HG03520 (cell line): ENCODE results near the gene CD99L2.
A peak's percentile ranks its signal among the peaks of the same experiment; 100 is the strongest.

Experiments used
- ATAC-seq: cut with Tn5 transposase; IDR thresholded peaks from one replicate; pipeline ENCODE4 v1.9.1; 2021; ENCODE audit warnings: mild to moderate bottlenecking, moderate library complexity; ENCODE audit not compliant: unreplicated experiment

Gene CD99L2, protein sequence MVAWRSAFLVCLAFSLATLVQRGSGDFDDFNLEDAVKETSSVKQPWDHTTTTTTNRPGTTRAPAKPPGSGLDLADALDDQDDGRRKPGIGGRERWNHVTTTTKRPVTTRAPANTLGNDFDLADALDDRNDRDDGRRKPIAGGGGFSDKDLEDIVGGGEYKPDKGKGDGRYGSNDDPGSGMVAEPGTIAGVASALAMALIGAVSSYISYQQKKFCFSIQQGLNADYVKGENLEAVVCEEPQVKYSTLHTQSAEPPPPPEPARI

GRCh38 chrX:150898343-150899190 is at the start of gene CD99L2:
Gene CD99L2, minus strand, starts transcription at chrX:150898668. Its CDS starts 80 bp downstream, at chrX:150898588.
- peak; percentile 88 for ATAC-seq

DNA sequence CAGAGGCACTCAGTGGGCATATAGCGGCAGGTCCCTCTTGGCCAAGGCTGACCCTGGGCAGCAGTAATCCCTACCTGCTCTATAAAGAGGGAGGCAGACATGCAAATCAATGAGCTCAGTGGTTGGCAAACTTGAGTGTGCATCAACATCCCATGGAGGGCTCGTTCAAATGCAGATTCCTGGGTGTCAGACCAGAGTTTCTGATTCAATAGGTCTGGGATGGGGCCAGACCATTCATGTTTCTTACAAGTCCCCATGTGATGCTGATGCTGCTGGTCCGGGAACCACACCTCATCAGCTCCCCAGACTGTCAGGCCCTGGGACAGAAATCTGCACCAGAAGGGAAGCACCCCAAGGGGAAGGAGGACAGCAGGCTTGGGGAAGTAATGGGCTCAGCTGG is 45.8 kb upstream of the CD99L2 start:
- no peak for ATAC-seq

GRCh38 chrX:150942942-150943594 is 44.6 kb upstream of the CD99L2 start:
- ATAC-seq, result no peak

GRCh38 chrX:150941580-150941979 is 43.1 kb upstream of the CD99L2 start:
- no peak for ATAC-seq

GRCh38 chrX:150940844-150941495 is 42.5 kb upstream of the CD99L2 start:
- no peak for ATAC-seq

GRCh38 chrX:150936556-150936955 is 38.1 kb upstream of the CD99L2 start:
- no peak for ATAC-seq

GRCh38 chrX:150935467-150935866 is 37.0 kb upstream of the CD99L2 start:
- no peak for ATAC-seq

DNA sequence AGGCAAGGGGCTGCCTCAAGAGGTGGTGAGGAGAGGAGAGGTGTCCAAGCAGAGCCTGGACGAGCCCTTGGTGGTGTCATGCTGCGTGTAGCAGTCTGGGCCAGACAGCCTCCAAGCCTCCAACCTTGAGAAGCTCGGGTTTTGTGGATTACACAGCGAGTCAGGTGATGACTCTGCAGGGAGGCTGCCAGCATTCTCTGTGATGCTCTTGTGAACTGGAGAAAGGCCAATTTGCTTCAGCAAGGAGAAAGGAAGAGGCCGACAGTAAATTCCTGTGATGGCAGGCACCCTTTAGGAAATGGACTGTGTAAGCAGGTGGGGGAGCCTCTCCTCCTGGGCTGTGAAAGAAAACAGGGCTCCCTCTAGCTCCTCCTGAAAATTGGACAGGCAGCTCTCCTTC is 36.0 kb upstream of the CD99L2 start:
- ATAC-seq, result no peak

- no peak for ATAC-seq
These were observed 35.5 kb upstream of the CD99L2 start for GRCh38 chrX:150933945-150934350.

- ATAC-seq, result no peak
These were observed 30.6 kb upstream of the CD99L2 start for GRCh38 chrX:150929058-150929457.

DNA sequence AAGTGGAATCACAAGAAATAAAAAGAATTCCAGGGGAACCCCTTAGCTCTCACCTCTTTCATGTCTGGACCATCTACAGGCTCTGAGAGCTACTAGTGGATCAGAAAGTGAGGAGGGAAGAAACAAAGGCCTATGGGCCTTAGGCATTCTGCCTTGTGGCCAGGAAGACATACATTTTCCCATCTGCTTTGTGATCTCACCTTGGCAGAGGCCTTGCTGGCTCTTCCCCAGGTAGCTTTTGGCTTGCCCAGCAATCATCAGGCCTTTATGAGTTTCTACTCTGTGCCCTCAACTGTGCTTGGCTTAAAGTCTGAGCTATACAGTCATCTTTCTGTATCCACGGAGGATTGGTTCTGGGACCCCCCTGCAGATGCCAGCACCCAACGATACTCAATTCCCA is 28.3 kb upstream of the CD99L2 start:
- ATAC-seq, result no peak

DNA sequence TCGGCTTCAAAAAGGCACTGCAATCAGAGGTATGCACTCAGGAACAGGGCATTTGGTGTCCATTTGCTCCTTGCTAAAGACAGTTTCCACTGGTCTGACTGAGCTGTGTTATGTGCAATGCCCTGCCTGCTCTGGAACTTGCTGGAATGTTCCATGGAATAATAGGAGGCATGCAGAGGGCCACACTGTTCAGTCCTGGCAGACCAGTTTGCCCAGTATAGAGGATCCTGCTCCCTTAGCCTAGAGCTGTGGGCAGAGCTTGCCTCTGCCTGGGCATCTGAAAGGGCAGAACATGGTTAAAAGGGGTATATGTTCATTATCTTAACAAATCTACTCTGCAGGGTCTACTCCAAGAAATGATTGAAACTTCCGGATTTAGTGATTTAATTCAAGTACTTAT is 27.8 kb upstream of the CD99L2 start:
- ATAC-seq, result no peak

DNA sequence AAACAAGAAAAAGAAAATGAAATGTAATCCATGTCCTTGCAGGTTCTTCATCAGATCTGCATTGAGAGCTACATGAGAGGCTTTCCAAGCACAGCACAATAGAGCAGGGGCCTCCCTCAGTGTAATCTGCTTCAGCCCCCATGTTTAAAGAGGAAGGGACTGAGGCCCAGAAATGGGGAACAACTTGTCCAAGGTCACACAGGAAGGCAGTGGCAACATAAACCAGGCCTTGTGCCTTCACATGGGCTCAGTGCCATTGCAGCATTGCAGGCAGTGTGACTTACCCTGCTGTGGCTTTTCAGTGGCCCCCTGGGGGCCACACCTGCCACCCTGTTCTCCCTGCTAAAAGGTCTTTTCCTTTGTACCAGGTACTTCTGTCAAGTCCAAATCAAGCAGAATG is 20.9 kb upstream of the CD99L2 start:
- no peak for ATAC-seq

DNA sequence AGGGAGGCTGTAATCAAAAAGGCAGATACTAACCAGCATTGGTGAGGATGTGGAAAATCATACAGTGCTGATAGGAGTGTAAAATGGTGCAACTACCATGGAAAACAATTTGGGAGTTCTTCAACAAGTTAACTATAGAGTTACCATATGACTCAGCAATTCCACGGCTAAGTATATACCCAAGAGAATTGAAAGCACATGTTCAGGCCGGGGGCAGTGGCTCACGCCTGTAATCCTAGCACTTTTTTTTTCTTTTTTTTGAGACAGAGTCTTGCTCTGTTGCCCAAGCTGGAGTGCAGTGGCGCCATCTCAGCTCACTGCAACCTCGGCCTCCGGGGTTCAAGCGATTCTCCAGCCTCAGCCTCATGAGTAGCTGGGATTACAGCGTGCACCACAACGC is 15.0 kb upstream of the CD99L2 start:
- no peak for ATAC-seq

- ATAC-seq, result no peak
These were observed 9.0 kb upstream of the CD99L2 start for GRCh38 chrX:150907474-150907873.

DNA sequence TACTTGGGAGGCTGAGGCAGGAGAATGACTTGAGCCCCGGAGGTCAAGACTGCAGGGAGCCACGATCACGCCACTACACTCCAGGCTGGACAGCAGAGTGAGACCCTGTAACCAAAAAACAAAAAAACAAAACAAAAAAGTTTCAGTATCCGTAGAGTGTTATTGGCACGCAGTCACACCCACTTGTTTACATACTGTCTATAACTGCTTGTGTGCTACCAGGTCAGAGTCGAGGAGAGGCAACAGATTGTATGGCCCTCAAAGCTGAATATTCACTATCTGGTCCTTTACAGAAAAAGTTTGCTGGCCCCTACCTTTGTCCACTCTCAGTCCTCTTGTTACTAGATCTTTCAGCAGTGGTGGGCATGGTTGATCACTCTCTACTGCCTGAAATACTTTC is 8.2 kb upstream of the CD99L2 start:
- ATAC-seq, result no peak

DNA sequence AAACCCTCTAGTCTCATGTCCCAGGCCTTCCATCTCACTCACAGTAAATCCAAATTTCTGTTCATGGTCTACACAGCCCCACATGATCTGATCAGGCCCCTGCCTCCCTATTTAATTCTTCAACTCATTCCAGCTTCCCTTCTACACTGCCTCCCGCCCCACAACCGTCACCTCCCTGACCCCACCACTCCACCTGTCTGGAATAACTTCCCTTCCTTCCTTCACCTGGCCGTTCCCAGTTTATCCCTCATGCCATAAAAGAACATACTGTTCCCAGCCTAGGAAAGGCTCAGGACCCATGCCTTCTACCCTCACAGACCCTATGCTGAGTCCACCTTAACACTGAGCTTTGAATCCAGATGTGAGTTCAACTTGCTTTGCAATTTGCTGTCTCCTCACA is 6.8 kb upstream of the CD99L2 start:
- ATAC-seq, result no peak

DNA sequence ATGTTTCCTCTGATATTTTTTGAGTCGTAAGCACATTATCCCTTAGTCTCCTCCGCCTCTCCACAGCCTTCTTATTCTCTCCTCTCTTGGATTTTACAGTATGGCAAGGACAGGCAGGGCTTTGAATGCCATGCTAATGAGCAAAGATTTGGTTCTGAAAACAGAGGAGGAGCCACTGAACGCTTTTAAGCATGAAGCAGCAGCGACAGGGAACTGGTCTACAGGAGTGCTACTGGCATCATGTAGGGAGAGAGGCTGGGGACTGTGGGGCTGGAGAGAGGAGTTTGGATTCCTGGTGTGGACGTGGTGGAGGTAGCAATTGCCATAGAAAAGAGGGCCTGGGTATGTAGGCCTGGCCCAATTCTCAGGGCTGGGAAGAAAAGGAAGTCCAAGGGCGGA is 4.6 kb upstream of the CD99L2 start:
- ATAC-seq, result no peak

DNA sequence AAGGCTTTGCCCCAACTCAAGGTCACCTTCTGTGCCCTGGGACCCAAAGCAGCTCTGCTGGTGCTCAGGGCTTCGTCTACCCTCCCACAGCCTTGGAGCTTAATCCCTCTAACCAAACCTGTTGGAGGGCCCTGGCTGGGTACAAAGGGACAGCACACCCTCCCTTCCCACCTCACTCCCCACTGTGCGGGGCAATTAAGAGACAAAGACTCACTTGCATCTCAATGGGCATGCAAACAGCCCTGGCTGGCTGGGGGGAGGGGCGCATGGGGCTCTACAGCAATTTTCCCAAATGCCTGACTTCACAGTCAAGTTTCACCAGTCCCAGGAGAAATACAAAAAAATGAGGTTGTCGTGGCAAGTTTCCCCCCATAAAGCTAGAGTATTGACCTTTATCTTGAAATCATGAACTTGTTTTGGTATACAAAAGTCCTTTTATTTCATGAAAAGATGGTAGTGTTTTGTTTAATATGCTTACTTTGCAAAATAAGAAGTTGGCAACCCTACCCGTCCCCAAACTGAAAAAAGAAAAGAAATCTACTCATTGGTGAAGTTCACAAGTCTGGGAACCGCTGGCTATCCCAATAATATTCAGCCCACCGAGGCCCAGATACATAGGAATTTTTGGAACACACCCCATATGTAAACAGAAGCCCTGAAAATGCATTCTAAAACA is 4.1 kb upstream of the CD99L2 start:
- ATAC-seq, result no peak

GRCh38 chrX:150899191-150899757 is 806 bp upstream of the CD99L2 start:
- peak; percentile 58 for ATAC-seq
